ENCODE data around the gene IFRD2. TPM values are rescaled to one million over a fixed set of nuclear protein-coding genes. Genes with fewer than 3 reads are reported as not detected.
A peak's percentile ranks its signal among the peaks of the same experiment; 100 is the strongest.

Gene IFRD2
- total and polyA plus RNA-seq, 2 of the 13 experiments (the other 11 are each of a cell fraction or from before 2014, with no cell fraction given), result 32.8 to 96.1 TPM

DNA sequence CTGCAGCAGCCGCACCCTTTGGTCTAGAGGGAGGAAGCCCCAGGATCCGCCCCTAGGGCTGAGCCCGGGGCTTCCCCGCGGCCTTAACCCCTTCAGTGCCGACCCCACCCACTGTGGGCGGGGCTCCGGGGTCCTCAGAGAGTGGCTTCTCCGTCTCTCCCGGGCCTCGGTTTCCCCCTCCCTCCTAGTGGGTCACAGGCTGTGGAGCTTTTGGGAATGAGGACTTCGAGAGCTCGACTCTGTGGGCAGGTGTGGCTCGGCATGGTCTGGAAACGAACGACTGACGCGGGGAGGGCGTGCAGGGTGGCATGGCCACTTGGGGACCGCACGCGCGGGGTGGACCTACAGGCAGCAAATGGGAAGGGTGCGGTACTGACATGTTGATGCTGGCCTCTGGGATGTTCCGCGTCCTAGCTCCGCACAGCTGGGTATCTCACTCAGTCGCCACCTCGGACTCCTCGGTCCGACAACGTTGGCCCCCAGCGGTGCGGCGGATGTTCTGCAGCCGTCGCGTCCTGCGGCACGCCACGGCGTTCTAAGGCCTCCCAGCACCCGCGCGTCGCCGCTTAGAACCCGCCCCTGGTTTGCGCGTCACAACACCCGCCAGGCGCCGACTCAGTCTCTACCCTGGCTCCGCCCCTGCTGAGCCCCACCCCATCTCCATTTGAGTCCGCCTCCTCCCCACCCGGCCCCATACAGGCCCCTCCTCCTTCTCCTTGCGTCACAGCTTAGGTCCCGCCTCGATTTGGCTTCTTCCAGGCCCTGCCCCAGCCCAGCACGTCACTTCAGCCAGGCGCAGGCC is 6.8 kb upstream of the IFRD2 start, which contains the start of the genes HYAL3 and NAA80 (continued):
- TF ChIP-seq, protein P1, sequence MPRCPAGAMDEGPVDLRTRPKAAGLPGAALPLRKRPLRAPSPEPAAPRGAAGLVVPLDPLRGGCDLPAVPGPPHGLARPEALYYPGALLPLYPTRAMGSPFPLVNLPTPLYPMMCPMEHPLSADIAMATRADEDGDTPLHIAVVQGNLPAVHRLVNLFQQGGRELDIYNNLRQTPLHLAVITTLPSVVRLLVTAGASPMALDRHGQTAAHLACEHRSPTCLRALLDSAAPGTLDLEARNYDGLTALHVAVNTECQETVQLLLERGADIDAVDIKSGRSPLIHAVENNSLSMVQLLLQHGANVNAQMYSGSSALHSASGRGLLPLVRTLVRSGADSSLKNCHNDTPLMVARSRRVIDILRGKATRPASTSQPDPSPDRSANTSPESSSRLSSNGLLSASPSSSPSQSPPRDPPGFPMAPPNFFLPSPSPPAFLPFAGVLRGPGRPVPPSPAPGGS (CRISPR knock-in tag; IDR thresholded peaks at IDR 0.05), result peak; percentile 94; the same call in 1 of the 2 replicates
- TF ChIP-seq, protein P2, sequence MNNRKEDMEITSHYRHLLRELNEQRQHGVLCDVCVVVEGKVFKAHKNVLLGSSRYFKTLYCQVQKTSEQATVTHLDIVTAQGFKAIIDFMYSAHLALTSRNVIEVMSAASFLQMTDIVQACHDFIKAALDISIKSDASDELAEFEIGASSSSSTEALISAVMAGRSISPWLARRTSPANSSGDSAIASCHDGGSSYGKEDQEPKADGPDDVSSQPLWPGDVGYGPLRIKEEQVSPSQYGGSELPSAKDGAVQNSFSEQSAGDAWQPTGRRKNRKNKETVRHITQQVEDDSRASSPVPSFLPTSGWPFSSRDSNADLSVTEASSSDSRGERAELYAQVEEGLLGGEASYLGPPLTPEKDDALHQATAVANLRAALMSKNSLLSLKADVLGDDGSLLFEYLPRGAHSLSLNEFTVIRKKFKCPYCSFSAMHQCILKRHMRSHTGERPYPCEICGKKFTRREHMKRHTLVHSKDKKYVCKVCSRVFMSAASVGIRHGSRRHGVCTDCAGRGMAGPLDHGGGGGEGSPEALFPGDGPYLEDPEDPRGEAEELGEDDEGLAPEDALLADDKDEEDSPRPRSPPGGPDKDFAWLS (CRISPR knock-in tag; IDR thresholded peaks at IDR 0.05; ENCODE audit: borderline replicate concordance), result no peak
- TF ChIP-seq, protein P3, sequence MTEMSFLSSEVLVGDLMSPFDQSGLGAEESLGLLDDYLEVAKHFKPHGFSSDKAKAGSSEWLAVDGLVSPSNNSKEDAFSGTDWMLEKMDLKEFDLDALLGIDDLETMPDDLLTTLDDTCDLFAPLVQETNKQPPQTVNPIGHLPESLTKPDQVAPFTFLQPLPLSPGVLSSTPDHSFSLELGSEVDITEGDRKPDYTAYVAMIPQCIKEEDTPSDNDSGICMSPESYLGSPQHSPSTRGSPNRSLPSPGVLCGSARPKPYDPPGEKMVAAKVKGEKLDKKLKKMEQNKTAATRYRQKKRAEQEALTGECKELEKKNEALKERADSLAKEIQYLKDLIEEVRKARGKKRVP (CRISPR knock-in tag; IDR thresholded peaks at IDR 0.05), result no peak
- TF ChIP-seq, protein P4, sequence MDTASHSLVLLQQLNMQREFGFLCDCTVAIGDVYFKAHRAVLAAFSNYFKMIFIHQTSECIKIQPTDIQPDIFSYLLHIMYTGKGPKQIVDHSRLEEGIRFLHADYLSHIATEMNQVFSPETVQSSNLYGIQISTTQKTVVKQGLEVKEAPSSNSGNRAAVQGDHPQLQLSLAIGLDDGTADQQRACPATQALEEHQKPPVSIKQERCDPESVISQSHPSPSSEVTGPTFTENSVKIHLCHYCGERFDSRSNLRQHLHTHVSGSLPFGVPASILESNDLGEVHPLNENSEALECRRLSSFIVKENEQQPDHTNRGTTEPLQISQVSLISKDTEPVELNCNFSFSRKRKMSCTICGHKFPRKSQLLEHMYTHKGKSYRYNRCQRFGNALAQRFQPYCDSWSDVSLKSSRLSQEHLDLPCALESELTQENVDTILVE (CRISPR knock-in tag; IDR thresholded peaks at IDR 0.05), result no peak; the same call in 1 of the 2 replicates
- TF ChIP-seq SMAD1 (CRISPR knock-in tag; IDR thresholded peaks at IDR 0.05; ENCODE audit: borderline replicate concordance, low read depth) (0 out of 2 replicates have a peak, but pooled peaks have one; percentile 28), ZSCAN29 (CRISPR knock-in tag; conservative IDR thresholded peaks at IDR 0.05) (no peak), SOX5 (CRISPR knock-in tag; IDR thresholded peaks at IDR 0.05; ENCODE audit: borderline replicate concordance) (no peak)
- TF ChIP-seq, protein P5, sequence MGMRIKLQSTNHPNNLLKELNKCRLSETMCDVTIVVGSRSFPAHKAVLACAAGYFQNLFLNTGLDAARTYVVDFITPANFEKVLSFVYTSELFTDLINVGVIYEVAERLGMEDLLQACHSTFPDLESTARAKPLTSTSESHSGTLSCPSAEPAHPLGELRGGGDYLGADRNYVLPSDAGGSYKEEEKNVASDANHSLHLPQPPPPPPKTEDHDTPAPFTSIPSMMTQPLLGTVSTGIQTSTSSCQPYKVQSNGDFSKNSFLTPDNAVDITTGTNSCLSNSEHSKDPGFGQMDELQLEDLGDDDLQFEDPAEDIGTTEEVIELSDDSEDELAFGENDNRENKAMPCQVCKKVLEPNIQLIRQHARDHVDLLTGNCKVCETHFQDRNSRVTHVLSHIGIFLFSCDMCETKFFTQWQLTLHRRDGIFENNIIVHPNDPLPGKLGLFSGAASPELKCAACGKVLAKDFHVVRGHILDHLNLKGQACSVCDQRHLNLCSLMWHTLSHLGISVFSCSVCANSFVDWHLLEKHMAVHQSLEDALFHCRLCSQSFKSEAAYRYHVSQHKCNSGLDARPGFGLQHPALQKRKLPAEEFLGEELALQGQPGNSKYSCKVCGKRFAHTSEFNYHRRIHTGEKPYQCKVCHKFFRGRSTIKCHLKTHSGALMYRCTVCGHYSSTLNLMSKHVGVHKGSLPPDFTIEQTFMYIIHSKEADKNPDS (CRISPR knock-in tag; IDR thresholded peaks at IDR 0.05), result peak; percentile 76; the same call in 1 of the 2 replicates
- TF ChIP-seq, protein P6, sequence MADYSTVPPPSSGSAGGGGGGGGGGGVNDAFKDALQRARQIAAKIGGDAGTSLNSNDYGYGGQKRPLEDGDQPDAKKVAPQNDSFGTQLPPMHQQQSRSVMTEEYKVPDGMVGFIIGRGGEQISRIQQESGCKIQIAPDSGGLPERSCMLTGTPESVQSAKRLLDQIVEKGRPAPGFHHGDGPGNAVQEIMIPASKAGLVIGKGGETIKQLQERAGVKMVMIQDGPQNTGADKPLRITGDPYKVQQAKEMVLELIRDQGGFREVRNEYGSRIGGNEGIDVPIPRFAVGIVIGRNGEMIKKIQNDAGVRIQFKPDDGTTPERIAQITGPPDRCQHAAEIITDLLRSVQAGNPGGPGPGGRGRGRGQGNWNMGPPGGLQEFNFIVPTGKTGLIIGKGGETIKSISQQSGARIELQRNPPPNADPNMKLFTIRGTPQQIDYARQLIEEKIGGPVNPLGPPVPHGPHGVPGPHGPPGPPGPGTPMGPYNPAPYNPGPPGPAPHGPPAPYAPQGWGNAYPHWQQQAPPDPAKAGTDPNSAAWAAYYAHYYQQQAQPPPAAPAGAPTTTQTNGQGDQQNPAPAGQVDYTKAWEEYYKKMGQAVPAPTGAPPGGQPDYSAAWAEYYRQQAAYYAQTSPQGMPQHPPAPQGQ (CRISPR knock-in tag; IDR thresholded peaks at IDR 0.05; ENCODE audit: borderline replicate concordance), result no peak
- TF ChIP-seq, protein P7, sequence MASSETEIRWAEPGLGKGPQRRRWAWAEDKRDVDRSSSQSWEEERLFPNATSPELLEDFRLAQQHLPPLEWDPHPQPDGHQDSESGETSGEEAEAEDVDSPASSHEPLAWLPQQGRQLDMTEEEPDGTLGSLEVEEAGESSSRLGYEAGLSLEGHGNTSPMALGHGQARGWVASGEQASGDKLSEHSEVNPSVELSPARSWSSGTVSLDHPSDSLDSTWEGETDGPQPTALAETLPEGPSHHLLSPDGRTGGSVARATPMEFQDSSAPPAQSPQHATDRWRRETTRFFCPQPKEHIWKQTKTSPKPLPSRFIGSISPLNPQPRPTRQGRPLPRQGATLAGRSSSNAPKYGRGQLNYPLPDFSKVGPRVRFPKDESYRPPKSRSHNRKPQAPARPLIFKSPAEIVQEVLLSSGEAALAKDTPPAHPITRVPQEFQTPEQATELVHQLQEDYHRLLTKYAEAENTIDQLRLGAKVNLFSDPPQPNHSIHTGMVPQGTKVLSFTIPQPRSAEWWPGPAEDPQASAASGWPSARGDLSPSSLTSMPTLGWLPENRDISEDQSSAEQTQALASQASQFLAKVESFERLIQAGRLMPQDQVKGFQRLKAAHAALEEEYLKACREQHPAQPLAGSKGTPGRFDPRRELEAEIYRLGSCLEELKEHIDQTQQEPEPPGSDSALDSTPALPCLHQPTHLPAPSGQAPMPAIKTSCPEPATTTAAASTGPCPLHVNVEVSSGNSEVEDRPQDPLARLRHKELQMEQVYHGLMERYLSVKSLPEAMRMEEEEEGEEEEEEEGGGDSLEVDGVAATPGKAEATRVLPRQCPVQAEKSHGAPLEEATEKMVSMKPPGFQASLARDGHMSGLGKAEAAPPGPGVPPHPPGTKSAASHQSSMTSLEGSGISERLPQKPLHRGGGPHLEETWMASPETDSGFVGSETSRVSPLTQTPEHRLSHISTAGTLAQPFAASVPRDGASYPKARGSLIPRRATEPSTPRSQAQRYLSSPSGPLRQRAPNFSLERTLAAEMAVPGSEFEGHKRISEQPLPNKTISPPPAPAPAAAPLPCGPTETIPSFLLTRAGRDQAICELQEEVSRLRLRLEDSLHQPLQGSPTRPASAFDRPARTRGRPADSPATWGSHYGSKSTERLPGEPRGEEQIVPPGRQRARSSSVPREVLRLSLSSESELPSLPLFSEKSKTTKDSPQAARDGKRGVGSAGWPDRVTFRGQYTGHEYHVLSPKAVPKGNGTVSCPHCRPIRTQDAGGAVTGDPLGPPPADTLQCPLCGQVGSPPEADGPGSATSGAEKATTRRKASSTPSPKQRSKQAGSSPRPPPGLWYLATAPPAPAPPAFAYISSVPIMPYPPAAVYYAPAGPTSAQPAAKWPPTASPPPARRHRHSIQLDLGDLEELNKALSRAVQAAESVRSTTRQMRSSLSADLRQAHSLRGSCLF (CRISPR knock-in tag; IDR thresholded peaks at IDR 0.05; ENCODE audit: borderline replicate concordance), result no peak

Data from HepG2 (cell line).